ENCODE measurements around the gene PRDM2.

PRDM2 gene

GRCh38 chr1:13781228-13781627 lies 81.2 kb downstream of the PRDM2 start:
- ChIA-PET CTCF (no interaction called here), POLR2A (ENCODE audit: low non-redundant PET) (no interaction called here)

GRCh38 chr1:13781907-13782633 lies 82.1 kb downstream of the PRDM2 start:
- ChIA-PET POLR2A (ENCODE audit: low non-redundant PET) (no interaction called here), CTCF (interaction anchor here (0.7 kb wide), 1 partner anchor 16 kb away, joined by 5 read pairs; no protein-coding TSS in a partner anchor)
- no peak for DNase-seq (ENCODE audit: low spot score)
- TF ChIP-seq CTCF (conservative IDR thresholded peaks at IDR 0.05; ENCODE audit: low read depth) = no peak
- H3K27ac ChIP-seq = no peak overlapping the region

More at GRCh38 chr1:13781228-13781627, 81.2 kb downstream of the PRDM2 start:
- no peak for DNase-seq (ENCODE audit: low spot score)
- TF ChIP-seq CTCF (conservative IDR thresholded peaks at IDR 0.05; ENCODE audit: low read depth) = no peak
- H3K27ac ChIP-seq = no peak overlapping the region

- no peak for TF ChIP-seq CTCF (conservative IDR thresholded peaks at IDR 0.05; ENCODE audit: low read depth)
- DNase-seq (ENCODE audit: low spot score) = no peak
- no peak overlapping the region for H3K27ac ChIP-seq
- CTCF ChIA-PET = no interaction called here
- POLR2A ChIA-PET (ENCODE audit: low non-redundant PET) = interaction anchor here (0.7 kb wide), 1 partner anchor 347 kb away, joined by 3 read pairs; no protein-coding TSS in a partner anchor
Measured at GRCh38 chr1:13782634-13783360, 82.8 kb downstream of the PRDM2 start.

GRCh38 chr1:13783551-13783950 lies 83.6 kb downstream of the PRDM2 start:
- DNase-seq (ENCODE audit: low spot score) = no peak
- no peak for TF ChIP-seq CTCF (conservative IDR thresholded peaks at IDR 0.05; ENCODE audit: low read depth)
- ChIA-PET POLR2A (ENCODE audit: low non-redundant PET) (no interaction called here), CTCF (no interaction called here)
- no peak overlapping the region for H3K27ac ChIP-seq

GRCh38 chr1:13784971-13785370 lies 85.0 kb downstream of the PRDM2 start:
- POLR2A ChIA-PET (ENCODE audit: low non-redundant PET) = no interaction called here
- DNase-seq (ENCODE audit: low spot score) = no peak
- CTCF ChIA-PET = interaction anchor here (0.6 kb wide), 1 partner anchor 89 kb away, joined by 3 read pairs; no protein-coding TSS in a partner anchor
- H3K27ac ChIP-seq = no peak overlapping the region
- no peak for TF ChIP-seq CTCF (conservative IDR thresholded peaks at IDR 0.05; ENCODE audit: low read depth)

GRCh38 chr1:13786541-13786940 lies 86.6 kb downstream of the PRDM2 start:
- no peak overlapping the region for H3K27ac ChIP-seq
- DNase-seq (ENCODE audit: low spot score) = no peak
- no peak for TF ChIP-seq CTCF (conservative IDR thresholded peaks at IDR 0.05; ENCODE audit: low read depth)
- ChIA-PET CTCF (interaction anchor here (0.6 kb wide), 1 partner anchor 18 kb away, joined by 3 read pairs; no protein-coding TSS in a partner anchor), POLR2A (ENCODE audit: low non-redundant PET) (no interaction called here)
